Keratinocyte (primary cell): ENCODE results near the gene DDX49. TPM values are rescaled to one million over a fixed set of nuclear protein-coding genes. Genes with fewer than 3 reads are reported as not detected.
A peak's percentile ranks its signal among the peaks of the same experiment; 100 is the strongest.

Experiments used
- DNase-seq: peaks from one replicate; pipeline ENCODE4 v3.0.0-alpha.2; 2011; ENCODE audit warnings: low read depth, missing footprints, low spot score
- FAIRE-seq: peaks from 2 replicates; lab custom pipeline; 2011; peaks lifted over from hg19 to GRCh38; lab: Jason Lieb, UNC
- H2AFZ ChIP-seq: 2 replicates; pipeline ENCODE4 v1.6.0; 2012; ENCODE audit warnings: low read length, control low read depth, inconsistent platforms; ENCODE audit not compliant: control insufficient read depth
- H3K27ac ChIP-seq: 2 replicates; pipeline ENCODE4 v1.5.1; 2011; ENCODE audit warnings: low read length; ENCODE audit not compliant: control insufficient read depth, insufficient read depth
- H3K27me3 ChIP-seq: 3 replicates; pipeline ENCODE4 v1.6.0; 2011; ENCODE audit warnings: low read length; ENCODE audit not compliant: control insufficient read depth, insufficient read depth; ENCODE audit errors: extremely low read depth
- H3K36me3 ChIP-seq, 2 experiments: 2 replicates in 1 of 2; 3 replicates in 1 of 2; pipeline ENCODE4 v1.5.1; 2011; ENCODE audit warnings: low read length in 2 of 2, mild to moderate bottlenecking in 1 of 2; ENCODE audit not compliant: control insufficient read depth in 2 of 2, insufficient read depth in 2 of 2; ENCODE audit errors: extremely low read depth in 1 of 2
- H3K4me1 ChIP-seq: 3 replicates; pipeline ENCODE4 v1.5.1; 2011; ENCODE audit warnings: low read length; ENCODE audit not compliant: control insufficient read depth, insufficient read depth; ENCODE audit errors: extremely low read depth
- H3K4me2 ChIP-seq: 3 replicates; pipeline ENCODE4 v1.6.0; 2011; ENCODE audit warnings: low read depth, low read length; ENCODE audit not compliant: control insufficient read depth, insufficient read depth; ENCODE audit errors: extremely low read depth
- H3K4me3 ChIP-seq, 3 experiments: fragments of 200-600 bp in 1 of 3; sonication (generic) in 1 of 3; 2 replicates in 2 of 3; 3 replicates in 1 of 3; pipeline ENCODE4 v1.5.1; 2011 to 2016; ENCODE audit warnings: low read length in 3 of 3, mild to moderate bottlenecking in 3 of 3, control low read depth in 2 of 3, inconsistent platforms in 1 of 3, low read depth in 1 of 3, mixed read lengths in 1 of 3, mixed run types in 1 of 3, moderate library complexity in 1 of 3; ENCODE audit not compliant: control insufficient read depth in 2 of 3, insufficient read depth in 2 of 3; ENCODE audit errors: extremely low read depth in 1 of 3
- H3K79me2 ChIP-seq: 2 replicates; pipeline ENCODE4 v1.6.0; 2012; ENCODE audit warnings: low read length; ENCODE audit not compliant: control insufficient read depth, insufficient read depth
- H3K9ac ChIP-seq: 3 replicates; pipeline ENCODE4 v1.6.0; 2011; ENCODE audit warnings: low read length; ENCODE audit not compliant: control insufficient read depth, insufficient read depth; ENCODE audit errors: extremely low read depth
- H3K9me1 ChIP-seq: 3 replicates; pipeline ENCODE4 v1.6.0; 2011; ENCODE audit warnings: low read length; ENCODE audit not compliant: control insufficient read depth, insufficient read depth; ENCODE audit errors: extremely low read depth
- H3K9me3 ChIP-seq: 2 replicates; pipeline ENCODE4 v1.5.1; 2012; ENCODE audit warnings: low read depth, low read length; ENCODE audit not compliant: control insufficient read depth
- H4K20me1 ChIP-seq: 3 replicates; pipeline ENCODE4 v1.6.0; 2011; ENCODE audit warnings: low read length; ENCODE audit not compliant: control insufficient read depth, insufficient read depth; ENCODE audit errors: extremely low read depth
- CTCF ChIP-seq, 3 experiments: IDR thresholded peaks in 1 of 3; conservative IDR thresholded peaks in 1 of 3; optimal IDR thresholded peaks in 1 of 3; 2 replicates in 2 of 3; 3 replicates in 1 of 3; pipeline versions ENCODE3 to v1.5.1; 2011; ENCODE audit warnings: low read length in 3 of 3, mild to moderate bottlenecking in 3 of 3, moderate library complexity in 2 of 3, control low read depth in 1 of 3, inconsistent platforms in 1 of 3; ENCODE audit not compliant: insufficient read depth in 2 of 3; ENCODE audit errors: extremely low read depth in 1 of 3
- EZH2 ChIP-seq: IDR thresholded peaks from one replicate; pipeline ENCODE4 v1.6.1; 2012; ENCODE audit warnings: inconsistent platforms, mild to moderate bottlenecking, low read length, moderate library complexity
- dilution Hi-C: fragments of 300-500 bp; cut with MboI; formaldehyde crosslinking; loops from one replicate; pipeline ENCODE4 v1.7.0; 2020; ENCODE audit warnings: low sequenced_read_pairs; ENCODE audit not compliant: extremely low pct_ligation_motif_present
- polyA plus RNA-seq, 5 experiments: library from polyadenylated mRNA; depleted of rRNA in 3 of 5; stranded (reverse) in 3 of 5; stranded (forward) in 1 of 5; unstranded in 1 of 5; fragments of >200 nt; gene quantifications; 1 replicate in 1 of 5; 2 replicates in 3 of 5; 3 replicates in 1 of 5; pipeline versions ENCODE4 v1.2.1 to v1.2.3, GENCODE V29; 2011 to 2012; ENCODE audit warnings: missing spikeins in 2 of 5, low read depth in 1 of 5, low replicate concordance in 1 of 5

DDX49 gene
- polyA plus RNA-seq, 1 donor (not counting 4 experiments of a cell fraction or from before 2014, with no cell fraction given): 39.2 TPM

- H3K4me3 ChIP-seq: peak overlapping the region; percentile 40 to 69 (median 67)
- H3K27ac ChIP-seq: no peak overlapping the region
- peaks cover 46% of the 10 kb centered on the region for H3K79me2 ChIP-seq
- no peak for DNase-seq
- TF ChIP-seq EZH2 (no peak), CTCF (optimal IDR thresholded peaks at IDR 0.05 in 1 of 3, IDR thresholded peaks at IDR 0.05 in 1 of 3, conservative IDR thresholded peaks at IDR 0.05 in 1 of 3; ENCODE audit: extremely low read depth in 1 of 3, insufficient read depth in 2 of 3, low read length in 3 of 3) (no peak)
- H3K9me3 ChIP-seq: no peaks in the 10 kb centered on the region
- H3K9me1 ChIP-seq: no peaks in the 10 kb centered on the region
- H2AFZ ChIP-seq: peak overlapping the region; percentile 65
- H3K4me1 ChIP-seq: peaks cover 7% of the 10 kb centered on the region
- peak overlapping the region; percentile 90 for H3K4me2 ChIP-seq
- FAIRE-seq: no peak
- H3K36me3 ChIP-seq: peaks cover 13 to 21% of the 10 kb centered on the region in 2 experiments
- dilution Hi-C loops: no loop called here
- no peaks in the 10 kb centered on the region for H3K27me3 ChIP-seq
- peak overlapping the region; percentile 65 for H3K9ac ChIP-seq
- no peaks in the 10 kb centered on the region for H4K20me1 ChIP-seq
These were observed 22.3 kb downstream of the DDX49 start for GRCh38 chr19:18941628-18942354.

- DNase-seq (no peak), FAIRE-seq (no peak)
- Histone ChIP-seq H4K20me1 (no peaks in the 10 kb centered on the region), H3K4me3 (no peak overlapping the region), H3K79me2 (peaks cover 44% of the 10 kb centered on the region), H3K4me1 (peaks cover 7% of the 10 kb centered on the region), H3K36me3 (peaks cover 12 to 17% of the 10 kb centered on the region in 2 experiments), H3K9me3 (no peaks in the 10 kb centered on the region), H3K27me3 (no peaks in the 10 kb centered on the region), H3K9me1 (no peaks in the 10 kb centered on the region), H3K27ac (no peak overlapping the region), H3K9ac (no peak overlapping the region), H2AFZ (no peak overlapping the region), H3K4me2 (no peak overlapping the region)
- TF ChIP-seq CTCF (optimal IDR thresholded peaks at IDR 0.05 in 1 of 3, IDR thresholded peaks at IDR 0.05 in 1 of 3, conservative IDR thresholded peaks at IDR 0.05 in 1 of 3; ENCODE audit: extremely low read depth in 1 of 3, insufficient read depth in 2 of 3, low read length in 3 of 3) (no peak), EZH2 (no peak)
- dilution Hi-C loops: no loop called here
These were observed 23.2 kb downstream of the DDX49 start for GRCh38 chr19:18942692-18943091.
